LNCaP clone FGC (cell line): ENCODE data around the gene FICD.

Experiments used
- DNase-seq: peaks from one replicate; pipeline ENCODE4 v3.0.0-alpha.2; 2011; ENCODE audit warnings: low read depth
- H3K4me3 ChIP-seq: 2 replicates; pipeline ENCODE4 v1.5.1; 2011; ENCODE audit warnings: mild to moderate bottlenecking, low read depth, low read length, control low read depth
- CTCF ChIP-seq: IDR thresholded peaks from 2 replicates; pipeline ENCODE4 v1.5.1; 2012; ENCODE audit warnings: mild to moderate bottlenecking; ENCODE audit not compliant: control insufficient read depth, insufficient read depth; ENCODE audit errors: extremely low read depth

Gene FICD

DNA sequence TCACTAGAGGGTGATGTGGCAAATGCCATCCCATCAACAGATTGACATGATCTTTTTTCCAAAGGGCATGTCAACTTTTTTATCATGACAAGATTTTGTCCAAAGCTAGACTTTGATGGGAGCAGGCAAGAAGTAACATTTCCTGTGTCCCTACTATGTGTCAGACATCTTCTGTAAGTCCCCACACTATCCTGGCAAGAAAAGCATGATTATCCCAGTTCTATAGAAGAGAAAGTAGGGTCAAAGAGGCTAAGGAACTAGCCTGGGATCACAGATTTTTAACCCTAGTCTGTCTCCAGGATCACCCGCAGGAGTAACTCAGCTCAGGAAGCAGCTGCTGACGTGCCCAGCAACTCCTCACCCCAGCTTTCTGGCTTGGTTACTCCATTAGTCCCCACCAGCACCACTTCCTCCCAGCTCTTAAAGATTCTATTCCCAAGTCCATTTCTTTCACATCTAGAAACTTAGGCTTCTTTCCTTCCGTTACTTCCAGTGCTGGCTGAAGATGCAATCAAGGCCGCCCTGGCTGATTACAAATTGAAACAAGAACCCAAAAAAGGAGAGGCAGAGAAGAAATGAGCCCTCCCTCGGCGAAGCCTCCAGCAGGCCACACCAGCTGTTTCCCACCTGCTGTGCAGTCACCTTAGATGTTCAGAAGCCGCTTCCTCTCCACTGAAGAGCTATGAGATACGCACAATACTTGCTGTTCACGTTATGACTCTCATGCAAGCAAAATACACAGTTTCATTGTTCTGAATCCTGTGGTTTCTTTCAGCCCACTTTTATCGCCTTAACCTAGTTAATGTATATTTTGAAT, 53.5 kb downstream of the FICD start:
- no peak for DNase-seq
- H3K4me3 ChIP-seq, result no peak overlapping the region
- TF ChIP-seq CTCF, result no peak
